Measurements from ENCODE around the gene CCDC157.
A peak's percentile ranks its signal among the peaks of the same experiment; 100 is the strongest.

The CCDC157 gene

DNA sequence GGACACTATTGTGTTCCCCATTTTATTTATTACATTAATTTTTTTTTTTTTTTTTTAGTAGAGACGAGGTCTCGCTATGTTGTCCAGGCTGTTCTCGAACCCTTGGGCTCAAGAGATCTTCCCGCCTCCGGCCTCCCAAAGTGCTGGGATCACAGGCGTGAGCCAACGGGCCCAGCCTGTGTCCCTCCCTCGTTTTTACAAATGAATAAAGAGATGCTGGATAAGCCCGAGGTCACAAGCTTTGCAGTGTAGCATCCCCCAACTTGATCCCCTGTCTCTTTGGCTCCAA, 68.5 kb downstream of the CCDC157 start:
- peak overlapping the region; percentile 98 for H3K27ac ChIP-seq
- TF ChIP-seq, protein P1, sequence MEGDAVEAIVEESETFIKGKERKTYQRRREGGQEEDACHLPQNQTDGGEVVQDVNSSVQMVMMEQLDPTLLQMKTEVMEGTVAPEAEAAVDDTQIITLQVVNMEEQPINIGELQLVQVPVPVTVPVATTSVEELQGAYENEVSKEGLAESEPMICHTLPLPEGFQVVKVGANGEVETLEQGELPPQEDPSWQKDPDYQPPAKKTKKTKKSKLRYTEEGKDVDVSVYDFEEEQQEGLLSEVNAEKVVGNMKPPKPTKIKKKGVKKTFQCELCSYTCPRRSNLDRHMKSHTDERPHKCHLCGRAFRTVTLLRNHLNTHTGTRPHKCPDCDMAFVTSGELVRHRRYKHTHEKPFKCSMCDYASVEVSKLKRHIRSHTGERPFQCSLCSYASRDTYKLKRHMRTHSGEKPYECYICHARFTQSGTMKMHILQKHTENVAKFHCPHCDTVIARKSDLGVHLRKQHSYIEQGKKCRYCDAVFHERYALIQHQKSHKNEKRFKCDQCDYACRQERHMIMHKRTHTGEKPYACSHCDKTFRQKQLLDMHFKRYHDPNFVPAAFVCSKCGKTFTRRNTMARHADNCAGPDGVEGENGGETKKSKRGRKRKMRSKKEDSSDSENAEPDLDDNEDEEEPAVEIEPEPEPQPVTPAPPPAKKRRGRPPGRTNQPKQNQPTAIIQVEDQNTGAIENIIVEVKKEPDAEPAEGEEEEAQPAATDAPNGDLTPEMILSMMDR (IDR thresholded peaks at IDR 0.05): no peak
- no peak for TF ChIP-seq ZFX (IDR thresholded peaks at IDR 0.05; ENCODE audit: borderline replicate concordance)

DNA sequence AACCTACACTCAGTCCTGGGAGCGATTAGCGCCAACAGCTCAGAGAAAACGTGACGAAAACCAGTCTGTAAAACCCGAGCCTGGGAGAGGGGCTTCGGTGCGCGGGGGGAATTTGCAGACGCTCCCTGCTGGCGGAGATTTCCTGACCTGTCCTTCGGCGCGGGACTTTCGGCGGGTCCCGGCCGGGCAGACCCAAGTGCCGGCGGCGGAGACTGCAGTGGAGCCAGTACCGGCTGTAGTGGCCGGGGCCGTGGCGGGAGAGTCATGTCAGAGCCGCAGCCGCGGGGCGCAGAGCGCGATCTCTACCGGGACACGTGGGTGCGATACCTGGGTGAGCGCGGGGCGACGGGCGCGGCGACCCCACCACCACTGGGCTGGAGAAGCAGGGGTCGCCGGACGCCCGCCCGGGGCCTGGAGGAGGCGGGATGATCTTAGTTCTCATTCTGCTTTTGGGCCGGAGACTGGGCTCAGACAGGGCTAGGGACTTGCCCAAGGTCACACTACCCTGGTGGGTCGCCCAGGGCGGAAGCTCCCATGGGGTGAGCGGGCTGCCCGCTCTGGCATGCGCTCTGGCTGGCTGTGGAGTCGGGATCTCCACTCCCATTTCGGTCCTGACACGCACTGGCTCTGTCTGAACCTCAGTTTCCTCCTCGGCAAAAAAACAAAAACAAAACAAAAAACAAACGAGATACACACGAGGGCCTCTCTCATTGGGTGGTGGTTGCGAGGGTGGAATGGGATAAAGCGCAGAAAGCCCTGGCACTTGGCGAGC, 69.0 kb downstream of the CCDC157 start, which contains the start of gene MTFP1:
Gene MTFP1 (plus strand): TSS at position 153 of the 772 bp plus-strand sequence. CDS start 112 bp downstream, at position 265.
- no peak for TF ChIP-seq ZFX (IDR thresholded peaks at IDR 0.05; ENCODE audit: borderline replicate concordance)
- TF ChIP-seq, protein P1 (IDR thresholded peaks at IDR 0.05): no peak
- peak within 1 kb of the TSS; percentile 98 for H3K27ac ChIP-seq
